Upper lobe of left lung (tissue), 4 donors: ENCODE results near the gene RAPH1.

ENCODE experiments used
- EP300 ChIP-seq, 4 donors: sonication (generic); formaldehyde crosslinking; IDR thresholded peaks; one replicate each; pipeline ENCODE4 v1.5.1; 2017; ENCODE audit warnings: antibody characterized with exemption in 4 of 4, control low read depth in 2 of 4
- POLR2A ChIP-seq, 4 donors: fragments of 450-650 bp; IDR thresholded peaks; one replicate each; pipeline ENCODE4 v1.5.1; 2016 to 2017; ENCODE audit warnings: antibody characterized with exemption in 4 of 4, mild to moderate bottlenecking in 2 of 4

DNA sequence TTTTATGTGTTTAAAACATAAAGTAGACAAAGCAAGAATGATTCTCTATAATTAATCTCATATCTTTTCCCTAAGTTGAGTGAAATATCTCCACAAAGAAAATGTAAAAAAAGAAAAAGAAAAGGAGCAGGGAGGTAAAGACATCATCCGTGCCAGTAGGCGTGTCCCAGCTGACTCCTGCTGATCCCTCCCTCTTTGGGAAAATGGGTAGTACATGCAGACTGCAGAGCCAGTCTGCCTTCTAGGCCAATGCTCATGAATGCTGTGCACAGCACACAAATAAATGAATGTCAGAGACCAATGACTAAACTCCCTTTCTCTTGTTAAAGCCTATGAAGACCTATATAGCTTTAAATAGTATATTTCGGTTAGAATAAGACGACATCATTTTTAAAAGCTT lies 64.7 kb downstream of the RAPH1 start:
- TF ChIP-seq EP300 (IDR thresholded peaks at IDR 0.05) (no peak), POLR2A (IDR thresholded peaks at IDR 0.05) (no peak)
